Omental fat pad (tissue), 4 donors: ENCODE results near the gene SEMA6B. TPM values are rescaled to one million over a fixed set of nuclear protein-coding genes. Genes with fewer than 3 reads are reported as not detected.
A peak's percentile ranks its signal among the peaks of the same experiment; 100 is the strongest.

ENCODE experiments used
- ATAC-seq: fragments of 150-250 bp; one replicate; pipeline ENCODE4 v1.9.1; 2016; ENCODE audit warnings: mild to moderate bottlenecking, moderate library complexity; ENCODE audit not compliant: low FRiP score
- DNase-seq: peaks from one replicate; pipeline ENCODE4 v3.0.0-alpha.2; 2019; ENCODE audit warnings: low spot score
- total RNA-seq, 4 donors: library from RNA; depleted of rRNA; stranded (reverse); fragments of >200 nt; gene quantifications; one replicate each; pipeline ENCODE4 v1.1.0, GENCODE V29; 2016
- TF ChIP-seq, protein P1 (sequence below), 3 donors: fragments of 450-650 bp; IDR thresholded peaks; one replicate each; pipeline ENCODE4 v1.5.1; 2016 to 2017; ENCODE audit warnings: antibody characterized with exemption in 3 of 3, mild to moderate bottlenecking in 3 of 3, moderate library complexity in 2 of 3

SEMA6B gene
- total RNA-seq, 4 donors from 2014 or later = 4.4 to 39.3 (median 10.9) TPM

DNA sequence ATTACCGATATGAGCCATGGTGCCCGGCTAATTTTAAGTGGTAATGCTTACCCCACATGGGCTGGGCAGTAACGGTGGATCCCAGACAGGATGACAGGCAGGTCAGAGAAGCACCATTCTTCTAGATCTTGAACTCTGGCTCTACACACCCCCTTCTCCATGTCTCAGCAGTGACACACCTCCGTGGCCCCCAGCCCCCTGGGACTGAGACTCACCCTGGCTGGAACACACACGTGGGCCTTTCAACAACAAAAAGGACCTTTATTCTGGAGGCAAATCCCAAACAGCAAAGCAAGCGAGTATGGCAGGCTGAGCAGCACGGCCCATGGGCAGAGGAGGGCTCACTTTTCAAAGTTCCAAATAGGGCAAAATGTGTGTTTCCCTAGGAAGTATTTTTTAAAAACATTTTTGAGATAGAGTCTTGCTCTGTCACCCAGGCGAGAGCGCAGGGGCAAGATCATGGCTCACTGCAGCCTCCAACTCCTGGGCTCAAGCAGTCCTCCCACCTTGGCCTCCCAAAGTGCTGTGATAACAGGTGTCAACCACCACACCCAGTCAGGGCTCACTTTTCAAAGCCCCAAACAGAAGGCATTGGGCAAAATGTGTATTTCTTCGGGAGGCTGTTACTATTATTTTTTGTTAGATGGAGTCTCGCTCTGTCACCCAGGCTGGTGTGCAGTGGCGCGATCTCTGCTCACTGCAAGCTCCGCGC lies 37.0 kb downstream of the SEMA6B start:
- no peak for ATAC-seq
- TF ChIP-seq, protein P1, sequence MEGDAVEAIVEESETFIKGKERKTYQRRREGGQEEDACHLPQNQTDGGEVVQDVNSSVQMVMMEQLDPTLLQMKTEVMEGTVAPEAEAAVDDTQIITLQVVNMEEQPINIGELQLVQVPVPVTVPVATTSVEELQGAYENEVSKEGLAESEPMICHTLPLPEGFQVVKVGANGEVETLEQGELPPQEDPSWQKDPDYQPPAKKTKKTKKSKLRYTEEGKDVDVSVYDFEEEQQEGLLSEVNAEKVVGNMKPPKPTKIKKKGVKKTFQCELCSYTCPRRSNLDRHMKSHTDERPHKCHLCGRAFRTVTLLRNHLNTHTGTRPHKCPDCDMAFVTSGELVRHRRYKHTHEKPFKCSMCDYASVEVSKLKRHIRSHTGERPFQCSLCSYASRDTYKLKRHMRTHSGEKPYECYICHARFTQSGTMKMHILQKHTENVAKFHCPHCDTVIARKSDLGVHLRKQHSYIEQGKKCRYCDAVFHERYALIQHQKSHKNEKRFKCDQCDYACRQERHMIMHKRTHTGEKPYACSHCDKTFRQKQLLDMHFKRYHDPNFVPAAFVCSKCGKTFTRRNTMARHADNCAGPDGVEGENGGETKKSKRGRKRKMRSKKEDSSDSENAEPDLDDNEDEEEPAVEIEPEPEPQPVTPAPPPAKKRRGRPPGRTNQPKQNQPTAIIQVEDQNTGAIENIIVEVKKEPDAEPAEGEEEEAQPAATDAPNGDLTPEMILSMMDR (IDR thresholded peaks at IDR 0.05) = no peak
- DNase-seq = no peak

DNA sequence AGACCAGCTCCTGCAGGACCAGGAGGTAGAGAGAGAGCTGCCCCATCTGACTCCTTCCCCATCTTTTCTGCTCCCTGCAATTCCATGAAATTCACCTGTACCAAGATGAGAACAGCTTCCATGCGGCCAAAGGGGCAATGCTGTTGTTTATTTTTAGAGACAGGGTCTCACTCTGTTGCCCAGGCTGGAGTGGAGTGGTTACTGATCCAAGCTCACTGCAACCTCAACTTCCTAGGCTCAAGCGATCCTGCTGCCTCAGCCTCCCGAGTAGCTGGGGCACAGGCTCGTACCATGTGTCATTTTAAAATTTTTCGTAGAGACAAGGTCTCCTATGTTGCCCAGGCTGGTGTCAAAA lies 37.6 kb downstream of the SEMA6B start:
- DNase-seq = no peak
- TF ChIP-seq, protein P1 (IDR thresholded peaks at IDR 0.05) = no peak
- ATAC-seq = no peak

- TF ChIP-seq, protein P1 (IDR thresholded peaks at IDR 0.05) = no peak
- no peak for ATAC-seq
- DNase-seq = no peak
These were observed 38.2 kb downstream of the SEMA6B start for GRCh38 chr19:4521170-4521887.

DNA sequence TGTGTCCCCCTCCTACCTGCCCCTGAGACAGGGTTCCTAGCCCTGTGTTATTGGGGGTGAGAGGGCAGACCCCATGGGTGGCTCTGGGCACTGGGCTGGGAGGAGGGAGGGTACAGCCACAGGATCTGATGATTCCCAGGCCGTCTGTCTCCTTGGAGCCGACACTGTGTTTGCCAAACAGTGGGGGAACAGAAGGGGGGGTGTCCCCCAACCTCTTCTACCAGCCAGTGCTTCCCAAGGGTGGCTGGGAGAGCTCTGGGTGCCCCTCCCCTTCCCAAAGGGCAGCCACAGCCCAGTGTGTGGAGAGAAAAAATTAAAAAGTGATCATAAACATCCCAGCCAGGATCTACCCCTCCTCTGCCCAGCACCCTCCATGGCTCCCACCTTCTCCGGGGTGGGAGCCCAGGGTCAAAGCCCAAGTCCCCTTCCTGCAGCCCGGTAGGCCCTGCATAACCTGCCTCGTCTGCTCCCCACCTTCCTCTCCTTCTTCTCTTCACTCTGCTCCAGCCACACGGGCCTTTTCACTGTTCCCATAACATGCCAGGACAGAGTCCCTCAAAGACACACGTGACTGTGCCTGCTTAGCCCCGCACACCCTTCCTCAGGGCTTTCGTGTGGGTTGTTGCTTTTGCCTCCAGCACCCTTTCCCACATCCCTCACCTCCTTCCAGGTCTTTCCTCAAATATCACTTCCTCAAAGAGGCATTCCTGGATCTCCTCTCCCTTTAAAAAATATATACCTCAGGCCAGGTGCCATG lies 39.8 kb downstream of the SEMA6B start:
- no peak for ATAC-seq
- no peak for DNase-seq
- TF ChIP-seq, protein P1 (IDR thresholded peaks at IDR 0.05) = no peak

- DNase-seq (no peak), ATAC-seq (no peak)
- TF ChIP-seq, protein P1 (IDR thresholded peaks at IDR 0.05) = no peak
These were observed 40.4 kb downstream of the SEMA6B start for GRCh38 chr19:4519172-4519496.

GRCh38 chr19:4518345-4519171 lies 40.9 kb downstream of the SEMA6B start, which contains the start of gene PLIN4:
PLIN4 (minus strand) TSS chr19:4518486; CDS start chr19:4518272, 214 bp downstream.
- TF ChIP-seq, protein P1 (IDR thresholded peaks at IDR 0.05) = no peak
- DNase-seq (no peak), ATAC-seq (peak; percentile 78)
